SU-DHL-6 (cell line): ENCODE results near the gene TNS1.

Experiments used
- EZH2phosphoT487 ChIP-seq: fragments of 200-600 bp; sonication (generic), shearing (Covaris generic); conservative IDR thresholded peaks from 2 replicates; pipeline ENCODE4 v1.6.1; 2018; ENCODE audit warnings: mild to moderate bottlenecking, antibody characterized with exemption, low read length, moderate library complexity, mixed read lengths
- TF ChIP-seq, protein P1 (sequence below): fragments of 200-600 bp; sonication (generic); IDR thresholded peaks from one replicate; pipeline ENCODE4 v1.5.1; 2017; ENCODE audit warnings: antibody characterized with exemption, mild to moderate bottlenecking, low read length, moderate library complexity; ENCODE audit not compliant: insufficient read depth, poor library complexity, severe bottlenecking

DNA sequence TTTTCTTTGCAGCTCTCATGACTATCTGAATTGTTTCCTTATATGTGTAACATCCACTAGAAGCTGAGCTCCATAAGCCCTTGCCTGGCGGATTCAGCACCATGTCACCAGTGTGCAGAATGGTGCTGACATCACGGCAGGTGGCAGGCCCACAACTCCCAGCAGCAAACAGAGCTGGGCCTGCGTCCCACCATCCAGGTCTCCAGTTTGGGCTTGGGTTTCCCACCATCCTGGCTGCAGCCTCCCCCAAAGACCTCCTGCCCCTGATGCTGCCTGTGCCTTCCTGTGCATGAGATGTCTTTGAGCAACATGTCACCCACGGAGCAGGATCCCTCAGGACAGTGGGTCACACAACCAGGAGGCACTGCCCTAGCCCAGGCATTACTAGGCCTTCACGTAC is 113.1 kb downstream of the TNS1 start:
- TF ChIP-seq, protein P1, sequence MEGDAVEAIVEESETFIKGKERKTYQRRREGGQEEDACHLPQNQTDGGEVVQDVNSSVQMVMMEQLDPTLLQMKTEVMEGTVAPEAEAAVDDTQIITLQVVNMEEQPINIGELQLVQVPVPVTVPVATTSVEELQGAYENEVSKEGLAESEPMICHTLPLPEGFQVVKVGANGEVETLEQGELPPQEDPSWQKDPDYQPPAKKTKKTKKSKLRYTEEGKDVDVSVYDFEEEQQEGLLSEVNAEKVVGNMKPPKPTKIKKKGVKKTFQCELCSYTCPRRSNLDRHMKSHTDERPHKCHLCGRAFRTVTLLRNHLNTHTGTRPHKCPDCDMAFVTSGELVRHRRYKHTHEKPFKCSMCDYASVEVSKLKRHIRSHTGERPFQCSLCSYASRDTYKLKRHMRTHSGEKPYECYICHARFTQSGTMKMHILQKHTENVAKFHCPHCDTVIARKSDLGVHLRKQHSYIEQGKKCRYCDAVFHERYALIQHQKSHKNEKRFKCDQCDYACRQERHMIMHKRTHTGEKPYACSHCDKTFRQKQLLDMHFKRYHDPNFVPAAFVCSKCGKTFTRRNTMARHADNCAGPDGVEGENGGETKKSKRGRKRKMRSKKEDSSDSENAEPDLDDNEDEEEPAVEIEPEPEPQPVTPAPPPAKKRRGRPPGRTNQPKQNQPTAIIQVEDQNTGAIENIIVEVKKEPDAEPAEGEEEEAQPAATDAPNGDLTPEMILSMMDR, result no peak
- TF ChIP-seq EZH2phosphoT487, result no peak
